SJCRH30 (cell line): ENCODE results near the gene CCT8L2. TPM values are rescaled to one million over a fixed set of nuclear protein-coding genes. Genes with fewer than 3 reads are reported as not detected.
"Not testable (repeated sequence)": the region's sequence is repeated elsewhere in the genome, so short reads cannot be mapped to it uniquely, and the experiment has no call there.

Experiments used
- DNase-seq, 2 experiments: peaks; one replicate each; pipeline ENCODE4 v3.0.0-alpha.2; 2015 to 2020
- H3K27ac ChIP-seq: fragments of 250-450 bp; sonication (Bioruptor Pico); 2 replicates; pipeline ENCODE4 v1.5.1; 2020; ENCODE audit warnings: mild to moderate bottlenecking, moderate library complexity
- H3K27me3 ChIP-seq: fragments of 250-450 bp; sonication (Bioruptor Pico); 2 replicates; pipeline ENCODE4 v1.5.1; 2020; ENCODE audit warnings: mild to moderate bottlenecking, moderate library complexity
- H3K36me3 ChIP-seq: fragments of 250-450 bp; sonication (Bioruptor Pico); 2 replicates; pipeline ENCODE4 v1.5.1; 2020; ENCODE audit warnings: mild to moderate bottlenecking, moderate library complexity
- H3K4me1 ChIP-seq: fragments of 250-450 bp; sonication (Bioruptor Pico); 2 replicates; pipeline ENCODE4 v1.5.1; 2020; ENCODE audit warnings: mild to moderate bottlenecking, moderate library complexity
- H3K4me3 ChIP-seq: fragments of 250-450 bp; sonication (Bioruptor Pico); 2 replicates; pipeline ENCODE4 v1.5.1; 2020; ENCODE audit warnings: mild to moderate bottlenecking, moderate library complexity
- H3K9me3 ChIP-seq: fragments of 250-450 bp; sonication (Bioruptor Pico); replicated peaks from 2 replicates; pipeline ENCODE4 v1.5.1; 2020; ENCODE audit warnings: mild to moderate bottlenecking, moderate library complexity
- total RNA-seq: library from RNA; depleted of rRNA; stranded (reverse); fragments of >200 nt; shearing (Covaris generic); gene quantifications from 2 replicates; pipeline ENCODE4 v1.2.3, GENCODE V29; 2014; rRNA removed

The CCT8L2 gene
- total RNA-seq: not detected in 2 replicates

DNA sequence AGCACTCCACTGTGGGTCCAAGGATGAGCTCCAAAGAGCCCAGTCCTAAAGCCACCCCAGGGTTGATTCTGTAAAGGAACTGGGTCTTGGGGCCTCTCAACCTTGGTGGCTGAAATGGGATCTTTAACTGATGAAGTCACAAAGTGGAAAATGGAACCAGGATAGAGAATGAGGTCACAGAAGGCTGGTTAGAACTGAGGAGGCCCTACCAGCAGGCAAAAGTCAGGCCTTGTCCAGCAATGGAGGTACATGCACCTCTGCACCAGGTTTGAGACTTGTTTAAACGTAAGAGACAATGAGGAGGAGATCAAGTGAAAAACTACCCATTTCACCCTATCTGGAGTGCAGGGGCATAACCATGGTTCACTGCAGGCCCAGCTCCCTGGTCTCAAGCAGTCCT lies at the start of gene CCT8L2:
Gene CCT8L2 (minus strand): TSS at position 101 of the 400 bp plus-strand sequence. CDS start 260 bp downstream, outside the sequence.
- not testable (repeated sequence) for H3K4me3 ChIP-seq, H3K9me3 ChIP-seq, H3K4me1 ChIP-seq, H3K27ac ChIP-seq, H3K36me3 ChIP-seq, DNase-seq, H3K27me3 ChIP-seq

GRCh38 chr22:16635442-16635841 lies 42.8 kb upstream of the CCT8L2 start:
- not testable (repeated sequence) for H3K9me3 ChIP-seq, H3K36me3 ChIP-seq, H3K4me3 ChIP-seq, H3K27me3 ChIP-seq, H3K27ac ChIP-seq, DNase-seq, H3K4me1 ChIP-seq

DNA sequence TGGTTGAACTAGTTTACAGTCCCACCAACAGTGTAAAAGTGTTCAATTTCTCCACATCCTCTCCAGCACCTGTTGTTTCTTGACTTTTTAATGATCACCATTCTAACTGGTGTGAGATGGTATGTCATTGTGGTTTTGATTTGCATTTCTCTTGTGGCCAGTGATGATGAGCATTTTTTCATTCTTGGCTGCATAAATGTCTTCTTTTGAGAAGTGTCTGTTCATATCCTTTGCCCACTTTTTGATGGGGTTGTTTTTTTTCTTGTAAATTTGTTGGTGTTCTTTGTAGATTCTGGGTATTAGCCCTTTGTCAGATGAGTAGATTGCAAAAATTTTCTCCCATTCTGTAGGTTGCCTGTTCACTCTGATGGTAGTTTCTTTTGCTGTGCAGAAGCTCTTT lies 41.5 kb upstream of the CCT8L2 start:
- not testable (repeated sequence) for H3K27me3 ChIP-seq, H3K4me3 ChIP-seq, H3K36me3 ChIP-seq, H3K9me3 ChIP-seq, DNase-seq, H3K4me1 ChIP-seq, H3K27ac ChIP-seq

GRCh38 chr22:16628476-16628875 lies 35.9 kb upstream of the CCT8L2 start:
- not testable (repeated sequence) for H3K4me1 ChIP-seq, H3K27me3 ChIP-seq, H3K36me3 ChIP-seq, DNase-seq, H3K4me3 ChIP-seq, H3K9me3 ChIP-seq, H3K27ac ChIP-seq

DNA sequence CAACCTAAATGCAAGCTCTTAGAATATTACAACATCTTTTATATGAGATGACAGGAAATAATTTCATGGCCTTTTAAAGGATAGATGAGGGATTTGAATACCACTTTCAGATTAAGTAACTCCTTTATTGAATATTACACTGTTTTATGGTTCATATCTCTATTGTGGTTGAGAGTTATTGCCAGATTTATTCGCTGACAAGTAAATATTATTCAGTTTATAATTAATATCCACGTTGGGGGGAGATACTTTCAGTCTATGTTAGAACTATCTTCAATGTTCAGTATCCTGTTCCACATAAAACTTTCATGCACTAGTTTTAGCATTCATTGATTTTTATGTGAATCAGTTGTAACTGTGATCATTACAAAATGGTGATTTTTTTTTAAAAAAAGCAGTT lies 32.4 kb upstream of the CCT8L2 start:
- H3K27me3 ChIP-seq, H3K27ac ChIP-seq, DNase-seq, H3K4me1 ChIP-seq, H3K9me3 ChIP-seq, H3K36me3 ChIP-seq, H3K4me3 ChIP-seq: not testable (repeated sequence)

DNA sequence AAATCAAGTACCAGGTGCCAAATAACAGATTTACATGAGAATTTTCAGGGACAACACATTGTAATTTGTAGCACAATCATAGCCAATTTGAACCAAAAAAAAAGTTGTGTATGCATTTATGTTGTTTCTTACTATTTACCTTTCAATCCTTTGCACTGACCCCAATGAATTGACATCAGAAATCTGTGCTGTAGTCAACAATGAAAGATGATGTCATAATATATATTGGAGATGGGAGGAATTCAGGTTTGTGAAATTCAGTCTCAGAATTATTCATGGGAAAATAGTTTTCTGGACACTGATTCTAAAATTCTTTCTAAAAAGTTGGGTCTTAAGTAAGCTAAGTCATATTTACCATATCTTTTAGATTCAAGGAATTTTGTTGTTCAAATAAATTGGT lies 31.0 kb upstream of the CCT8L2 start:
- not testable (repeated sequence) for H3K4me1 ChIP-seq, H3K9me3 ChIP-seq, H3K27me3 ChIP-seq, DNase-seq, H3K27ac ChIP-seq, H3K36me3 ChIP-seq, H3K4me3 ChIP-seq

DNA sequence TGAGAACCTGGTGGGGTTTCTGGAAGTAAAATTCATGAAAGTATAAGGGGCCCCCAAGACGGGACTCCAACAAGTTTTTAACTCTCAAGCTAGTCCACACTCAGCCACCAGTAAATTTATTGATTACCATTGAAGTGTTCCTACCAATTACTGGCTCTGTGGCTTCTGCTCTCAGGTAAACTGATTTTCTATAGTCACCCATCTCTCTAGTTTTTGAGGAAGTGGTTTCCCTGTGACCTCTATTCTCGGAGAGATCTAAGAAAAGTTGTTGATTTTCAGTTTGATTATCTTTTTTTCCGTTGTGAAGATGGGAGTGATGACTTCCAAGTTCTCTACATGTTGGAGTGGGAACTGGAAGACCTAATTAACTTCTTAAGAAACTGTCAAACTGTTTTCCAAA lies 24.9 kb upstream of the CCT8L2 start:
- H3K9me3 ChIP-seq, H3K4me3 ChIP-seq, H3K27ac ChIP-seq, H3K4me1 ChIP-seq, DNase-seq, H3K27me3 ChIP-seq, H3K36me3 ChIP-seq: not testable (repeated sequence)

DNA sequence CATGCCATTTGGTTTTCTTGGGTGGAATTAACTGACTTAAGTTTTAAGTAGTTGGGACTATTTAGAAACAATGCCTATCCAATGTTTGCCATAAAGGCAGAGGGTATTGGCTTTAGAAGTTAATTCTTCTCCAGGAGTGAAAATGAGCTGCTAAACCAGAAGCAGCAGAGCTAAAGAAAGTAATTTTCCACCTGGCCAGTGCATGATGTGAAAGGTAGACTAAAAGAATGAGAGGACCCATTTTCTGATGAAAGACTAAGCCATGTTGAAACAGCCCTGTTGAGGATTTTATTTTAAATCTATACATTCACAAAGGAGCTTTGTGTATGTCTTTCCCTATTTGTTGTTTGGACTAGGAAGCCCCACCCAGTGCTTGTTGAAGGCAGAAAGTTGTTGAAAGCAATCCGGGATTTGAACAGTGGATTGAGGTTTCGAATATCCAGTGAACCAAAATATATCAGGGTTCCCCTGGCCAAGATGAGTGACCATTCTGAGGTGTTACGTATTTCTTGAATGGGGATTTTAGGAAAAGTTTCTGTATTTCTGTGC lies 23.9 kb upstream of the CCT8L2 start:
- not testable (repeated sequence) for H3K4me1 ChIP-seq, H3K27ac ChIP-seq, H3K36me3 ChIP-seq, H3K9me3 ChIP-seq, DNase-seq, H3K27me3 ChIP-seq, H3K4me3 ChIP-seq

DNA sequence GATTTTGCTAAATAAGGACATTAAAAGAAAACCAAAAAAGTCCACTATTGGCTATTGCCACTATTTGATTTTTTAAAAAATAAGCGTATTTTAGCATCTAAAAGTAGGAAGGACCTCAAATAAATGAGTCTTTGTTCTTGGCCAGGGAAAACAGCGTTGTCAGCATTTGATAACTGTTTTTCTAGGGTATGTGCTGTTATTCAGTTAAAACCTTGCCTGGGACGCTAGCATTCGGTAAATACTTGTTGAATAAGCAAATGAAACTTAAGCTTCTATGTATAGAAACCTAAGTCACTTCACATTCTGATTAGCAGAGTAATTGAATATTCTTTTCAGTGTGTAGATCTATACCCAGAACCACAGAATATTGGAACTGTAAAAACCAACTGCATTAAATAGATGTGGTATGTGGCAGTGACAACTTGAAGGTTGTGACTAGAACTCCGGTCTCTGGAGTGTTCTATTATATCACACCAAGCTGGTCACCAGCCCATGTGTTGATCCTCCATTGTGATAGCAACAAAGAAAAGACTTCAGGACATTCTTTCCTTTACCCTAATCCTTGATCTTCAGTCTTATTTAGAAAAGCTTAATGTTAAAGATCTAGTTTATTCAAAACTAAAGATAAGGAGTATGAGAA lies 23.1 kb upstream of the CCT8L2 start:
- not testable (repeated sequence) for H3K27ac ChIP-seq, H3K4me1 ChIP-seq, H3K9me3 ChIP-seq, H3K36me3 ChIP-seq, DNase-seq, H3K4me3 ChIP-seq, H3K27me3 ChIP-seq

DNA sequence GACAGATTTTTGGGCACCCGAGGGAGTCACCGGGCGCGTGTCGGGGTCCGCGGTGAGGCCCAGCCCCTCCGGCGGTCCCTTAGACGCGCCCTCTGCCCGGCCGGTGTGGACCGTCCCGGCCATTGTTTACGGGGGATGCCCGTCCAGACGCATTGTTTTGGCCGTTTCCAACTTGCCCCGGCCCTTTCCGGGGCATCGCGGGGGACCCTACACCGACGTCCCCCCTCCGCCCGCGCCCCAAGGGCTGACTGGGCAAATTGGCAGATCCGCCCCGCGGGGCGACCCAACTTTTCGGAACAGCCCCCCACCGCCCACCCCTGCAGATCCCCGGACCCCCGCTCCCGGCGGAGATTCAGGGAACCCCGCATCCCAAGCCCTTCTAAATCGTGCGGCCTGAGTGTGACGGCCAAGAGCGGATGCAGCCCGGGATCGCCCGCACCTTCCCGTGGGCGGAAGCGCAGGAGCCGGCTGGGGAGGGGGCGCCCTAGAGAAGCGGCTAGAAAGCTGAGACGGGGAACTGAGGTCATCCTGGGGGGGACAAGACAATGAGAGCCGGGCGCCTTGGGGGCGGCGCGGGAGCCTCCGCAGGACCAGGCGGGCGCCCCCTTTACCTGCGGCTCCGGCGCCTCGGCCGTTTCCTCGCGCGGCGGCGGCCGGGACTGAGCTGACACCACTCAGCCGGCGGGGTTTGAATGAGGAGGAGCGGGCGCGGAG lies 17.1 kb upstream of the CCT8L2 start:
- Histone ChIP-seq H3K4me1 (no peaks in the 10 kb centered on the region), H3K27me3 (no peaks in the 10 kb centered on the region), H3K4me3 (no peak overlapping the region), H3K27ac (no peak overlapping the region), H3K36me3 (no peaks in the 10 kb centered on the region), H3K9me3 (no peaks in the 10 kb centered on the region)
- DNase-seq: no peak

- no peak for DNase-seq
- Histone ChIP-seq H3K27ac (no peak overlapping the region), H3K4me3 (no peak overlapping the region), H3K36me3 (no peaks in the 10 kb centered on the region), H3K4me1 (no peaks in the 10 kb centered on the region), H3K27me3 (no peaks in the 10 kb centered on the region), H3K9me3 (no peaks in the 10 kb centered on the region)
Observed at GRCh38 chr22:16608931-16609330, 16.3 kb upstream of the CCT8L2 start.

- DNase-seq, H3K4me3 ChIP-seq, H3K27ac ChIP-seq, H3K4me1 ChIP-seq, H3K27me3 ChIP-seq, H3K9me3 ChIP-seq, H3K36me3 ChIP-seq: not testable (repeated sequence)
Observed at GRCh38 chr22:16604257-16604998, 11.8 kb upstream of the CCT8L2 start.

- H3K27ac ChIP-seq, H3K4me3 ChIP-seq, H3K36me3 ChIP-seq, H3K4me1 ChIP-seq, DNase-seq, H3K9me3 ChIP-seq, H3K27me3 ChIP-seq: not testable (repeated sequence)
Observed at GRCh38 chr22:16603770-16604242, 11.2 kb upstream of the CCT8L2 start.

DNA sequence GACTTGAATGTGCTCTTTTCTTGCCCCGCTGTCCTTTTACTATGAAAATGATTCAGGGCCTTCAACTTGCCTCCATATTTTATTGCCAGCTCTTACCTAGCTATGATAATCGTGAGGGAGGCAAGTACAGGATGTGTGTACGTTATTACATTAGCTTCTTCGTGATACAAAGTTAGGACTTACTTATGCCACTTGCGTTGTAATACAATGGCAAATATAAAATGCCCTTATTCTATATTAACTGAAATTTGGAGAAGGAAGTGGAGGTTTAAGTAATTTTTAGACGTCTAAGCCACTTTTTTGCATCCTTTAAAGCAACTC lies 10.8 kb upstream of the CCT8L2 start:
- no peaks in the 10 kb centered on the region for H3K4me1 ChIP-seq
- H3K27ac ChIP-seq: no peak overlapping the region
- no peaks in the 10 kb centered on the region for H3K27me3 ChIP-seq
- no peak for DNase-seq
- no peaks in the 10 kb centered on the region for H3K9me3 ChIP-seq
- no peaks in the 10 kb centered on the region for H3K36me3 ChIP-seq
- no peak overlapping the region for H3K4me3 ChIP-seq

DNA sequence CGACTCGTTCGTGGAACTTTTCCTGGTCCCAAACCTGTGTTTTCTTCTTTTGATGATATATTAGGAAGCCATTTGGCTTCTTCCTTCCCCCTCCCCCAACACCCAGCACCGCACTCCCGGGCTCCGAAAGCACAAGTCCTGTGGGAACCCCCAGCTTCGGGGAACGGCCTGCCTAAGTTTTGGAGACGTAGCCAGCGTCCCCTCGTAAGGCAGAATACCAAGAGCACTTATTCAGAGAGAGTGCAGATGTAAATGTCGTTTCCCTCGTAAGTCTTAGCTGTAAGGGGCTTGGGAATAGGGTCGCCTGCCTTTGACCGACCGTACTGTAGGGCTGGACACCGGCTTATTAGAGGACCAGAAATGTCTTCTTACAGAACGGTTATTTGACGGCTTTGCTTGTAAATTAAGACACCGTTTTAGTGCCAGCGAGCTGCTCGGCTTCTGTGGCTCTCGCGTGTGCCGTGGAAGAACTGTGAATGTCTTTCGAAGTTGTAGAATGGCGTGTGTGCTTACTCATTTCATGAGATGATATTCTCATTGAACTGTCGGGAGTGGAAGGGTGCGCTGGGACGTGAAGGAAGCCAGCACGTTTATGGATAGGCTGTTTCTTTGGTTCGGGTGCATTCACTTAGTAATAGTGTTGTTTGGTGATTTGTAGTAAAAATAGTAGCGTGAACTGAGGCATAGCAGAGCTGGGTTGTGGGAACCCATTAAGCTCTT lies 10.3 kb upstream of the CCT8L2 start:
- H3K9me3 ChIP-seq, H3K27me3 ChIP-seq, H3K4me3 ChIP-seq, H3K27ac ChIP-seq, H3K4me1 ChIP-seq, DNase-seq, H3K36me3 ChIP-seq: not testable (repeated sequence)
